GM18505 (cell line): ENCODE measurements around the gene ARRDC3.
"Not testable (repeated sequence)": the region's sequence is repeated elsewhere in the genome, so short reads cannot be mapped to it uniquely, and the experiment has no call there.

Experiments used
- ATAC-seq: cut with Tn5 transposase; IDR thresholded peaks from one replicate; pipeline ENCODE4 v1.9.1; 2021; ENCODE audit not compliant: unreplicated experiment
- POLR2A ChIP-seq: IDR thresholded peaks from 4 replicates; pipeline ENCODE4 v1.6.1; 2011; ENCODE audit warnings: borderline replicate concordance; ENCODE audit not compliant: insufficient read depth, insufficient read length; ENCODE audit errors: extremely low read depth

The ARRDC3 gene

DNA sequence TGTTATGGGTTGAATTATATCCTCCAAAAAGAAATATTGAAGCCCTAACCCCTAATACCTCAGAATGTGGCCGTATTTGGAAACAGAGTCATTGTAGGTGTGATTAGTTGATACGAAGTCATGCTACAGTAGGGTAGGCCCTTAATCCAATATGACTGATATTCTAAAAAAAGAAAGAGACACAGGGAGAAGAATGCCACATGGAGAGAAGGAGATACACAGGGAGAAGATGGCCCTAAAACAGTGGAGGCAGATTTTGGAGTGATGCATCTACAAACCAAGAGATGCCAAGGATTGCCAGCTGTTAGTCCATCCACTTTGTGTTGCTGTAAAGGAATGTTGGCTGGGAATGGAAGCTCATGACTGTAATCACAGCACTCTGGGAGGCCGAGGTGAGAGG lies 21.3 kb downstream of the ARRDC3 start:
- TF ChIP-seq POLR2A: no peak
- ATAC-seq: peak; percentile 21

DNA sequence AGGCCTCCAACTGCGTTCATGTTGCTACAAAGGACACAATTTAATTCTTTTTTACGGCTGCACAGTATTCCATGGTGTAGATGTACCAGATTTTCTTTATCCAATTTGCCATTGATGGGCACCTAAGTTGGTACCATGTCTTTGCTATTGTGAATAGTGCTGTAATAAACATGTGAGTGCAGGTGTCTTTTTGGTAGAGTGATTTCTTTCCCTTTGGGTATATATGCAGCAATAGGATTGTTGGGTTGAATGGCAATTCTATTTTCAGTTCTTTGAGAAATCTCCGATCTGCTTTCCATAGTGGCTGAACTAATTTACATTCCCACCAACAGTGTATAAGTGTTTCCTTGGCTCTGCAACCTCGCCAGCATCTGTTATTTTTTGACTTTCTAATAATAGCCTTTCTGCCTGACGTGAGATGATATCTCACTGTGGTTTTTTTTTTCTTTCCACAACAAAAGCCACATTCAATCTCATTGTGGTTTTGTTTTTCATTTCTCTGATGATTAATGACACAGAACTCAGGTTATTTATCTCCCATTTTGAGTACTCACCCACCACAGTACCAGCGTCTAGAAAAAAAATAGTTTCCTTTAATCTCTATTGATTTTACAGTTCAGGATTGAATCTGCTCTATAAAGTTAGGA lies 21.9 kb downstream of the ARRDC3 start:
- no peak for TF ChIP-seq POLR2A
- ATAC-seq: peak; percentile 90

- TF ChIP-seq POLR2A: no peak
- ATAC-seq: no peak
Measured at GRCh38 chr5:91359962-91360609, 23.0 kb downstream of the ARRDC3 start.

- no peak for ATAC-seq
Measured at GRCh38 chr5:91357806-91358205, 25.3 kb downstream of the ARRDC3 start.

GRCh38 chr5:91357012-91357634 lies 26.0 kb downstream of the ARRDC3 start:
- no peak for TF ChIP-seq POLR2A
- ATAC-seq: no peak

More at GRCh38 chr5:91357806-91358205, 25.3 kb downstream of the ARRDC3 start:
- TF ChIP-seq POLR2A: no peak

DNA sequence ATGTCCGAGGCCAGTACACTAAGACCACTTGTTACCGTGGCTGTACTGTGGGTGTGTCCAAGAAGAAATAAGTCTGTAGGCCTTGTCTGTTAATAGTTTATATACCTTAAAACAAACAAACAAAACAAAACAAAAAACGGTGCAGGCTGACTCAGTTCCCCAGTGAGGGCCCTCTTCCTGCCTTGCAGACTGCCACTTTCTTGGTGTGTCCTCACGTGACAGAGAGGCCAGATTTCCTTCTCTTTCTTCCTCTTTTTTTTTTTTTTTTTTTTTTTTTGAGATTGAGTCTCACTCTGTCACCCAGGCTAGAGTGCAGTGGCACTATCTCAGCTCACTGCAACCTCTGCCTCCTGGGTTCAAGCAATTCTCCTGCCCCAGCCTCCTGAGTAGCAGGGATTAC lies 28.2 kb downstream of the ARRDC3 start:
- ATAC-seq: not testable (repeated sequence)

GRCh38 chr5:91352831-91353695 lies 30.1 kb downstream of the ARRDC3 start:
- TF ChIP-seq POLR2A: no peak
- ATAC-seq: no peak

DNA sequence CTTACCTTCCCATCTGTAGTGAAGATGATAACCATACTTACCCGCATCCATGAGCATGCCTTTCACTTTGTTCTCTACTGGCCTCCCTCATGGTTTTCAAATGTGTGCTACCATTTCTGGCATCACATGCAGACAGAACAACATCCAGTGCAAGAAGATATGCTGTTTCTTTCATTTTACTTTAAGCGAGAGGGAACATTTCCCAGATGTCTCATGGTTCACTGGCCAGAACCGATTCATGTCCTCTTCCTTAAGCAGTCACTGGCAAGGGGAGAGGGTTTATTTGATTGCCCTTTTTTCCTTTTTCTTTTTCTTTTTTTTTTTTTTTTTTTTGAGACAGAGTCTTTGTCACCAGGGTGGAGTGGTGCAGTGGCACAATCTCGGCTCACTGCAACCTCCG lies 37.7 kb downstream of the ARRDC3 start:
- no peak for ATAC-seq
- TF ChIP-seq POLR2A: no peak

- not testable (repeated sequence) for ATAC-seq
Measured at GRCh38 chr5:91344661-91345200, 38.4 kb downstream of the ARRDC3 start.

DNA sequence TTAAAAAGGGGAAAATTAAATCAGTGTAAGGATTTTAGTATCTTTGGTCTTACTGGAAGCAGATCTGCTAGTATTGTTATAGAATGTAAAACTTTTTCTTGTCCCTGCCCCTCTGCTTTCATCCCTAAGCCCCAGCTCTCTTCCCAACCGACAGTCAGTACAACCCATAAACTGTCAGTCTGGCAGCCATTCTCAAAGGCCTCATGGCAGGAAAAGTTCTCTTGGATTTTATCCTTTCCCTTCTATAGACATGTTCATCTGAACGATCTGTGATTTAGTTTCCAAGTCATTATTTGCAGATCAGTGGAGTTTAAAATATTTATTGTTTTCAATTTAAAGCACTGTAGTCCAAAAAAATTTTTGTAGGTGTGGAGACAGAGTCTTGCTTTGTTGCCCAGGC lies 39.2 kb downstream of the ARRDC3 start:
- TF ChIP-seq POLR2A: no peak
- no peak for ATAC-seq

- ATAC-seq: not testable (repeated sequence)
Measured at GRCh38 chr5:91342931-91343330, 40.2 kb downstream of the ARRDC3 start.

DNA sequence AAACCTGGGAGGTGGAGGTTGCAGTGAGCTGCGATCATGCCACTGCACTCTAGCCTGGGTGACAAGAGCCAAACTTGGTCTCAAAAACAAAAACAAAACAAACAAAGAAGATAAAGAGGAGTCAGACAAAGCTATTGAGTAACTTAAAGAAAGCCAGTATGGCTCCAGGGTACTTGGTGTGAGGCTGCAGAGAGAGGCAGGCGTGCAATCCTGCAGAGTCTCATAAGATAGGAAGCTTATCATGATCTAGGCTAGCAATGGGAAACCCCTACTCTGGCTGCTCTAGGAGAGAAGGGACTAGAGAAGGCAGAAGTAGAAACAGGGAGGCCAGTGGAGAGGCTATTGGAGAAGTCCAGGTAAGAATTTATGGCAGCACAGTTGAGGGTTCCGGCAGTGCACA lies 42.0 kb downstream of the ARRDC3 start:
- TF ChIP-seq POLR2A: no peak
- ATAC-seq: no peak

- no peak for TF ChIP-seq POLR2A
- ATAC-seq: no peak
Measured at GRCh38 chr5:91340532-91340931, 42.6 kb downstream of the ARRDC3 start.
